ENCODE results near the gene RBL1. TPM values are rescaled to one million over a fixed set of nuclear protein-coding genes. Genes with fewer than 3 reads are reported as not detected.
"Not testable (repeated sequence)": the region's sequence is repeated elsewhere in the genome, so short reads cannot be mapped to it uniquely, and the experiment has no call there.

RBL1 gene
- total and polyA plus RNA-seq, 8 donors = 9.8 to 15.4 (median 12.7) TPM

DNA sequence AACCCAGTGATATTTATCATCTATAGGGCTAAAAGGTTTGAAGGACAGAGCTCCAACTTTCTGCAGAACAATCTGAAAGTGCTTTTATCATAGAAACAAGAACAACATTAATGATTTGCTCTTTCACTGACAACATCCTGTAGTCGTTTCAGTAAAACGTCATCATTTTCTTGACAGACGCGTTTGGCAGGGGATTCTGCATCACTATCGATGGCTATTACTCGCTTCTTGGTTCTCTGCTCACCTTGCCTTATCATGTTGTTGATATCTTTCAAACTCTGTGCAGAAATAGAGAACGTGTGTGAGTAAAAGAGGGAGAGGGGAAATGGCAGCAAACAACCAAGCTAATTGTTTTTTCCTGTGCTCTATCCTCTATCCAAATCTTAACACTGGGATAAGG is 97.1 kb downstream of the RBL1 start:
- ATAC-seq = no peak
- Histone ChIP-seq H3K4me1 (no peaks in the 10 kb centered on the region), H3K27ac (no peak overlapping the region), H3K27me3 (no peaks in the 10 kb centered on the region), H3K4me3 (no peak overlapping the region), H3K9me3 (no peaks in the 10 kb centered on the region), H3K36me3 (peaks cover 0 to 31% of the 10 kb centered on the region in 2 donors)
- TF ChIP-seq, protein P1, sequence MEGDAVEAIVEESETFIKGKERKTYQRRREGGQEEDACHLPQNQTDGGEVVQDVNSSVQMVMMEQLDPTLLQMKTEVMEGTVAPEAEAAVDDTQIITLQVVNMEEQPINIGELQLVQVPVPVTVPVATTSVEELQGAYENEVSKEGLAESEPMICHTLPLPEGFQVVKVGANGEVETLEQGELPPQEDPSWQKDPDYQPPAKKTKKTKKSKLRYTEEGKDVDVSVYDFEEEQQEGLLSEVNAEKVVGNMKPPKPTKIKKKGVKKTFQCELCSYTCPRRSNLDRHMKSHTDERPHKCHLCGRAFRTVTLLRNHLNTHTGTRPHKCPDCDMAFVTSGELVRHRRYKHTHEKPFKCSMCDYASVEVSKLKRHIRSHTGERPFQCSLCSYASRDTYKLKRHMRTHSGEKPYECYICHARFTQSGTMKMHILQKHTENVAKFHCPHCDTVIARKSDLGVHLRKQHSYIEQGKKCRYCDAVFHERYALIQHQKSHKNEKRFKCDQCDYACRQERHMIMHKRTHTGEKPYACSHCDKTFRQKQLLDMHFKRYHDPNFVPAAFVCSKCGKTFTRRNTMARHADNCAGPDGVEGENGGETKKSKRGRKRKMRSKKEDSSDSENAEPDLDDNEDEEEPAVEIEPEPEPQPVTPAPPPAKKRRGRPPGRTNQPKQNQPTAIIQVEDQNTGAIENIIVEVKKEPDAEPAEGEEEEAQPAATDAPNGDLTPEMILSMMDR (IDR thresholded peaks at IDR 0.05) = no peak
- DNase-seq = no peak
- intact Hi-C loops (cut with DNase I) = no loop called here

DNA sequence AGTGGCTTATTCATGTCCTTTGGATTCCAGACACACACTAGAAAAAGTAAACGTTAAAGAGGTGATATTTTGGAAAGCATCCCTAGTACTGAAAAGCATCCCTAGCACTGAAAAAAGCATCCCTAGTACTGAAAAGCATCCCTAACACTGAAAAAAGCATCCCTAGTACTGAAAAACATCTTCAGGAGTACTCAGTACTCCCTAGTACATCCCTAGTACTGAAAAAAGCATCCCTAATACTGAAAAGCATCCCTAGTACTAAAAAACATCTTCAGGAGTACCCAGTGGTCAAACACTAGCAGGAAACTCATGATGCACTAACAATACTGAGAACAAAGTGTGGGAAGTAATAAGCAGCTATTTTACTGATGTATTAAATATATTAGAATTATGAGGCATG is 98.7 kb downstream of the RBL1 start:
- Histone ChIP-seq H3K36me3 (peaks cover 0 to 23% of the 10 kb centered on the region in 2 donors), H3K4me3 (no peak overlapping the region), H3K4me1 (no peaks in the 10 kb centered on the region), H3K27me3 (no peaks in the 10 kb centered on the region), H3K9me3 (peaks cover 0 to 9% of the 10 kb centered on the region in 2 donors), H3K27ac (no peak overlapping the region)
- intact Hi-C loops (cut with DNase I) = no loop called here
- TF ChIP-seq, protein P1 (IDR thresholded peaks at IDR 0.05) = no peak
- no peak for ATAC-seq
- DNase-seq = no peak

DNA sequence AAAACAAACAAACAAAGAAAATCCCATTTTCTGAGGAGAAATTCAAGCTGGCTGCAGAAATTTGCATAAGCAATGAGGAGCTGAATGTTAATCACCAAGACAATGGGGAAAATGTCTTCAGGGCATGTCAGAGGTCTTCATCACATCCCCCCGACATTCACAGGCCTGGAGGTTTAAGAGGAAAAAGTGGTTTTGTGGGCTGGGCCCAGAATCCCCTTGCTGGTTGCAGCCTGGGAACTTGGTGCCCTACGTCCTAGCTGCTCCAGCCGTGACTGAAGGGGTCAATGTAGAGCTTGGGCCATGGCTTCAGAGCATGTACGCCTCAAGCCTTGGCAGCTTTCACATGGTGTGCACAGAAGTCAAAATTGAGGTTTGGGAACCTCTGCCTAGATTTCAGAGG is 101.6 kb downstream of the RBL1 start:
- peaks cover 0 to 23% of the 10 kb centered on the region in 2 donors for H3K36me3 ChIP-seq
- intact Hi-C loops (cut with DNase I); H3K4me3 ChIP-seq; ATAC-seq; H3K9me3 ChIP-seq; DNase-seq; H3K27me3 ChIP-seq; H3K4me1 ChIP-seq; H3K27ac ChIP-seq: not testable (repeated sequence)

DNA sequence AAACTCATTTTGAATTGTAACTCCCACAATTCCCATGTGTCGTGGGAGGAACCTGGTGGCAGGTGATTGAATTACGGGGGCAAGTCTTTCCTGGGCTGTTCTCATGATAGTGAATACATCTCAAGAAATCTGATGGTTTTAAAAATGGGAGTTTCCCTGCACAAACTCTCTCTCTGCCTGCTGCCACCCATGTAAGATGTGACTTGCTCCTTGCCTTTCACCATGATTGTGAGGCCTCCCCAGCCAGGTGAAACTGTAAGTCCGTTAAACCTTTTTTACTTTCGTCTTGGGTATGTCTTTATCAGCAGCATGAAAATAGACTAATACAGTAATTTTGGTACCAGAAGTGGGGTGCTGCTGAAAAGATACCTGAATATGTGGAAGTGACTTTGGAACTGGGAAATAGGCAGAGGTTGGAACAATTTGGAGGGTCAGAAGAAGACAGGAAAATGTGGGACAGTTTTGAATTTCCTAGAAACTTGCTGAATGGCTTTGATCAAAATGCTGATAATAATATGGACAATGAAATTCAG is 102.9 kb downstream of the RBL1 start:
- H3K4me3 ChIP-seq = no peak overlapping the region
- ATAC-seq (no peak), DNase-seq (no peak)
- H3K36me3 ChIP-seq = peaks cover 0 to 14% of the 10 kb centered on the region in 2 donors
- H3K27me3 ChIP-seq = no peaks in the 10 kb centered on the region
- intact Hi-C loops (cut with DNase I) = no loop called here
- H3K9me3 ChIP-seq = peaks cover 0 to 9% of the 10 kb centered on the region in 2 donors
- H3K27ac ChIP-seq = no peak overlapping the region
- TF ChIP-seq, protein P1 (IDR thresholded peaks at IDR 0.05) = no peak
- peaks cover 0 to 4% of the 10 kb centered on the region in 2 donors for H3K4me1 ChIP-seq

DNA sequence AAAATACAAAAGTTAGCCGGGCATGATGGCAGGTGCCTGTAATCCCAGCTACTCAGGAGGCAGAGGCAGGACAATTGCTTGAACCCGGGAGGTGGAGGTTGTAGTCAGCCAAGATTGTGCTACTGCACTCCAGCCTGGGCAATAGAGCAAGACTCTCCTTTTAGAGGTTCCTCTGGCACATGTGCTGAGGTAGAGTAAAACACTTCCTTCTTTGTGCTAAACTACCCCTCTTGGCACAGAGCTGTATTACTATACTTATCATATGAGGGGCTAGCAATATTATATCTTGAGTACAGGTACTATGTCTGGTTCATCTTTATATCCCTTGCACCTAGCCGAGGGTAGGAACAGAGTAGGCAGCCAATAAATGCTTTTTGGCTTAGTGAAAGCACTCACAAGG is 104.1 kb downstream of the RBL1 start:
- no peak for ATAC-seq
- H3K9me3 ChIP-seq = peaks cover 0 to 9% of the 10 kb centered on the region in 2 donors
- intact Hi-C loops (cut with DNase I) = no loop called here

More for the DNA sequence above, 104.1 kb downstream of the RBL1 start:
- TF ChIP-seq, protein P1 (IDR thresholded peaks at IDR 0.05) = no peak
- peaks cover 0 to 4% of the 10 kb centered on the region in 2 donors for H3K4me1 ChIP-seq
- H3K27ac ChIP-seq = no peak overlapping the region
- no peak overlapping the region for H3K4me3 ChIP-seq
- peaks cover 0 to 14% of the 10 kb centered on the region in 2 donors for H3K36me3 ChIP-seq
- H3K27me3 ChIP-seq = no peaks in the 10 kb centered on the region
- DNase-seq = no peak

Measured in left lung (tissue), 10 donors.